Common myeloid progenitor, CD34-positive (primary cell): ENCODE measurements around the gene CASZ1.

Experiments used
- CTCF ChIA-PET: fragments of 350-600 bp; sonication (Branson Sonifier 250); formaldehyde crosslinking; loops from one replicate; lab custom pipeline; 2021; ENCODE audit warnings: antibody characterized with exemption; lab: Charles Lee
- POLR2A ChIA-PET: fragments of 350-600 bp; sonication (Branson Sonifier 250); formaldehyde crosslinking; loops from one replicate; lab custom pipeline; 2021; ENCODE audit warnings: antibody characterized with exemption; lab: Charles Lee
- DNase-seq, 3 donors: peaks; one replicate each; pipeline versions ENCODE4 v3.0.0 to v3.0.0-alpha.2; 2013
- H3K27ac ChIP-seq, 2 experiments: 1 replicate in 1 of 2; 2 replicates in 1 of 2; pipeline ENCODE4 v1.7.0; 2013; ENCODE audit warnings: inconsistent platforms in 2 of 2, low read length in 2 of 2, mild to moderate bottlenecking in 2 of 2, low read depth in 1 of 2, moderate library complexity in 1 of 2; ENCODE audit not compliant: severe bottlenecking in 2 of 2, insufficient read depth in 1 of 2, poor library complexity in 1 of 2
- H3K27me3 ChIP-seq, 5 experiments: replicated peaks in 2 of 5; 1 replicate in 3 of 5; 2 replicates in 2 of 5; pipeline versions ENCODE4 v1.6.1 to v1.7.0; 2013; ENCODE audit warnings: low read length in 4 of 5, mild to moderate bottlenecking in 2 of 5, moderate library complexity in 2 of 5, inconsistent platforms in 1 of 5; ENCODE audit not compliant: insufficient read depth in 5 of 5, control insufficient read depth in 4 of 5
- H3K36me3 ChIP-seq, 4 experiments: 1 replicate in 2 of 4; 2 replicates in 2 of 4; pipeline versions ENCODE4 v1.6.1 to v1.7.0; 2013; ENCODE audit warnings: low read length in 3 of 4, control low read depth in 1 of 4, mild to moderate bottlenecking in 1 of 4; ENCODE audit not compliant: control insufficient read depth in 4 of 4, insufficient read depth in 4 of 4
- H3K4me1 ChIP-seq, 4 experiments: 1 replicate in 3 of 4; 2 replicates in 1 of 4; pipeline versions ENCODE4 v1.6.1 to v1.7.1; 2013; ENCODE audit warnings: low read length in 3 of 4, mild to moderate bottlenecking in 3 of 4, control low read depth in 1 of 4, inconsistent platforms in 1 of 4, moderate library complexity in 1 of 4; ENCODE audit not compliant: control insufficient read depth in 4 of 4, insufficient read depth in 4 of 4; ENCODE audit errors: control extremely low read depth in 1 of 4
- H3K4me3 ChIP-seq, 7 experiments: 1 replicate in 4 of 7; 2 replicates in 3 of 7; pipeline versions ENCODE4 v1.5.1 to v1.7.0; 2013; ENCODE audit warnings: mild to moderate bottlenecking in 7 of 7, low read length in 6 of 7, moderate library complexity in 6 of 7, inconsistent platforms in 2 of 7, low read depth in 2 of 7, control low read depth in 1 of 7; ENCODE audit not compliant: insufficient read depth in 4 of 7, control insufficient read depth in 1 of 7; ENCODE audit errors: extremely low read depth in 1 of 7
- H3K9me3 ChIP-seq, 5 experiments: 1 replicate in 4 of 5; 2 replicates in 1 of 5; pipeline versions ENCODE4 v1.6.1 to v1.7.1; 2013; ENCODE audit warnings: low read length in 4 of 5, mild to moderate bottlenecking in 2 of 5, inconsistent platforms in 1 of 5, low read depth in 1 of 5, moderate library complexity in 1 of 5; ENCODE audit not compliant: control insufficient read depth in 4 of 5, insufficient read depth in 2 of 5; ENCODE audit errors: control extremely low read depth in 1 of 5
- whole genome bisulfite sequencing: methylation state at CpG from one replicate; pipeline ENCODE4 v1.1.5; 2013; ENCODE audit not compliant: insufficient coverage; 5-methylcytosine and 5-hydroxymethylcytosine counted together

Gene CASZ1

DNA sequence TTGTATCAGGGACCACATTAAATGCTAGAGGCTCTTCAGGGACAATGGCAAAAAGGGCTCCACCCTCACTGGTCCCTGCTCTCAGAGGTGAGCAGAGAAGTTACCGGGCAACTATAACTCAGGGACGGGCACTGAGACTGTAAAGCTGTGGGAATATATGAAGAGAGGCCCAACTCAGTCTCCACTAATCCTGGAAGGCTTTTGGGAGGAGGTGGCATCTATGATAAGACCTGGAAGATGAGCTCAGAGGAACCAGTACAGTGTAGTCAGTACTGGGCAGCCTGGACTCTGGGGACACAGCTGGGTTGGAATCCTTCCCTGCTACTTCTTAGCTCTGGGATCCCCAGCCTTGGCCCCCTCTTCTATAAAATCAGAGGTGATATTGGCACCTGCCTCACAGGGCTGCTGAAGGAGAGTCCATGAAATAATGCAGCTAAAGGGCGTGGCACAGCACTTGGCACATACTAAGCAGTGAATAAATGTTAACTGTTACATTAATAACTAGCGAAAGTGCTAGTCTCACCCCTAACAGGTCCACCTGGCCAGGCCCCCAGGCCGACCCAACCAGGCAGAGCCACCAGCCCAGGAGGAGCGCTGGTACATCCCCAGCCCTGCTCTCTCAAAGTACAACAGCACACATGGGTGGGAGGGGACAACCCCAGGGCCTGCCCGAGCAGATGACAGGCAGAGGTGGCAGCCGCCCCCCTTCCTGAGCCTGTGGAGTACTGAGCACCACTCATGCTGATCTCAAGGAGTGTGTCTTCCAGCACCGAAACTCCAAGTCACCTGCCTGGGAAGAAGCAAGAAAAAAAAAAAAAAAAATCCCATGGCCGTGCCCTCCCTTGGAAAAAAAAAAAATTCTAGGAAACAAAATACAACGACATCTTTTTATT lies 62.7 kb downstream of the CASZ1 start:
- H3K27me3 ChIP-seq: peaks cover 0 to 6% (median 2%) of the 10 kb centered on the region in 5 experiments
- no peak overlapping the region for H3K4me3 ChIP-seq
- H3K27ac ChIP-seq: no peak overlapping the region
- DNase-seq: no peak
- H3K4me1 ChIP-seq: no peaks in the 10 kb centered on the region
- POLR2A ChIA-PET: no interaction called here
- WGBS: 90% methylated on average over 5 of the region's 11 CpGs
- no peaks in the 10 kb centered on the region for H3K9me3 ChIP-seq
- CTCF ChIA-PET: no interaction called here
- no peaks in the 10 kb centered on the region for H3K36me3 ChIP-seq

GRCh38 chr1:10730985-10731384 lies 65.5 kb downstream of the CASZ1 start:
- H3K27me3 ChIP-seq: peaks cover 0 to 6% (median 2%) of the 10 kb centered on the region in 5 experiments
- no peaks in the 10 kb centered on the region for H3K36me3 ChIP-seq
- H3K27ac ChIP-seq: no peak overlapping the region
- CTCF ChIA-PET: interaction anchor here (1.1 kb wide), 1 partner anchor 17 kb away, joined by 3 read pairs; no protein-coding TSS in a partner anchor
- POLR2A ChIA-PET: no interaction called here
- 100% methylated on average over 2 of the region's 7 CpGs for WGBS
- no peaks in the 10 kb centered on the region for H3K9me3 ChIP-seq
- H3K4me3 ChIP-seq: no peak overlapping the region
- H3K4me1 ChIP-seq: no peaks in the 10 kb centered on the region
- no peak for DNase-seq

GRCh38 chr1:10728595-10729410 lies 67.6 kb downstream of the CASZ1 start:
- Histone ChIP-seq H3K4me3 (no peak overlapping the region), H3K27me3 (no peaks in the 10 kb centered on the region)
- CTCF ChIA-PET: no interaction called here

GRCh38 chr1:10727751-10728232 lies 68.7 kb downstream of the CASZ1 start:
- 98% methylated on average over 16 of the region's 16 CpGs for WGBS
- Histone ChIP-seq H3K9me3 (no peaks in the 10 kb centered on the region), H3K4me1 (no peaks in the 10 kb centered on the region), H3K27me3 (no peaks in the 10 kb centered on the region), H3K27ac (no peak overlapping the region), H3K36me3 (no peaks in the 10 kb centered on the region), H3K4me3 (no peak overlapping the region)
- DNase-seq: no peak
- ChIA-PET POLR2A (no interaction called here), CTCF (interaction anchor here (0.5 kb wide), 1 partner anchor 90 kb away, joined by 3 read pairs; no protein-coding TSS in a partner anchor)

More at GRCh38 chr1:10728595-10729410, 67.6 kb downstream of the CASZ1 start:
- 95% methylated on average over 16 of the region's 31 CpGs for WGBS
- no peaks in the 10 kb centered on the region for H3K9me3 ChIP-seq
- H3K36me3 ChIP-seq: no peaks in the 10 kb centered on the region
- POLR2A ChIA-PET: no interaction called here
- no peak overlapping the region for H3K27ac ChIP-seq
- DNase-seq: no peak
- no peaks in the 10 kb centered on the region for H3K4me1 ChIP-seq

GRCh38 chr1:10726355-10726754 lies 70.1 kb downstream of the CASZ1 start:
- no peaks in the 10 kb centered on the region for H3K36me3 ChIP-seq
- ChIA-PET CTCF (no interaction called here), POLR2A (no interaction called here)
- no peak overlapping the region for H3K27ac ChIP-seq
- no peak overlapping the region for H3K4me3 ChIP-seq
- DNase-seq: no peak
- H3K9me3 ChIP-seq: no peaks in the 10 kb centered on the region
- no peaks in the 10 kb centered on the region for H3K4me1 ChIP-seq
- H3K27me3 ChIP-seq: no peaks in the 10 kb centered on the region
- WGBS: 96% methylated on average over 15 of the region's 17 CpGs

DNA sequence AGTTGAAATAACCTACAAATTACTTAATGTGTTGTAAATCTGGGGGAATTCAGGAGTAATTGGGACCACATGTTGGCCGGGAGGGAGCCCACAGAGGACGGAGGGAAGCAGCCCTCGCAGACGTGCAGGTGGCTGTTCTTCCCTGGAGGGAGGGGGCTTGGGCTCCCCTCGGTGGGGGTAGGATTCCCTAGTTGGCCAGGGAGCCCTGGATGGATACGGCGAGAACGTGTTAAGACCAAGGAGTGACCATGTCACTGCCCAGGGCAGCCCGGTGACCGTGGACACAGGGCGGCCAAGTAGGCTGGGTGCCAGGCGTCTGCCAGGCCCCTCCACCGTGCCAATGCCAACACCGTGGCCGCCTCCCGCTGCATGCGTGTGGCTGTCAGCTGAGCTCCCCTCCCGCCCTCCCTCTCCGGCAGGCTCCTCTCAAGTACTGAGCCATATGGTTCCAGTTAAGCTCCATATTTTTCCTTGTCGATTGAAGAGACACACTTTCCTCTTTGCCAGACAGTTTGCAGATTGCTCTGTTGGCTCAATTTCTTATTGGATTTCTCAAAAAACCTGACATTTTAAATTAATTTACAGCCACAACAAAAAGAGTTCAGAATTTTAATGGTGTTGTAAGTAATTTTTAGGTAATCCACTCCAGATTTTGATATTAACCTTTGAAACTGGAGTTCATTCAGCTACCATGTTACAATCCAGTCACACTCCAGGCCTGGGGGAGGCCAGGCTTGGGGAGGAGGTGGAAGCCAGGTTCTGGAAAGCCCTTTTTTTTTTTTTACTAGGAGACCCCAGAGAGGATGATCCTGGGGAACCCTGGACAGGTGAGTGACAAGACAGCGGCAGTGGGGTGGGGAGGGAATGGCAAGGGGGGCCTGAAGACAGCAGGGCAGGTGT lies 71.2 kb downstream of the CASZ1 start:
- H3K9me3 ChIP-seq: no peaks in the 10 kb centered on the region
- no peak for DNase-seq
- H3K36me3 ChIP-seq: no peaks in the 10 kb centered on the region
- no peaks in the 10 kb centered on the region for H3K27me3 ChIP-seq
- H3K4me1 ChIP-seq: no peaks in the 10 kb centered on the region
- no peak overlapping the region for H3K4me3 ChIP-seq
- ChIA-PET POLR2A (no interaction called here), CTCF (no interaction called here)
- WGBS: 94% methylated on average over 21 of the region's 21 CpGs
- no peak overlapping the region for H3K27ac ChIP-seq
